Measurements from ENCODE around the gene ITGA11.

Gene ITGA11

GRCh38 chr15:68379058-68379758 is 52.8 kb downstream of the ITGA11 start:
- Mint-ChIP-seq H3K27me3 (peaks cover 0 to 4% of the 10 kb centered on the region in 2 donors), H3K27ac (no peak overlapping the region), H3K4me1 (peaks cover 8 to 13% of the 10 kb centered on the region in 2 donors), H3K4me3 (no peak overlapping the region), H3K36me3 (no peaks in the 10 kb centered on the region), H3K9me3 (no peaks in the 10 kb centered on the region)
- DNase-seq (no peak), ATAC-seq (replicated peaks) (no peak)

- H3K4me1 Mint-ChIP-seq: peaks cover 8 to 13% of the 10 kb centered on the region in 2 donors
- no peak overlapping the region for H3K27ac Mint-ChIP-seq
- no peak for DNase-seq
- no peaks in the 10 kb centered on the region for H3K36me3 Mint-ChIP-seq
- no peak overlapping the region for H3K4me3 Mint-ChIP-seq
- no peak for ATAC-seq (replicated peaks)
- peaks cover 0 to 2% of the 10 kb centered on the region in 2 donors for H3K27me3 Mint-ChIP-seq
- peaks cover 0 to under 1% of the 10 kb centered on the region in 2 donors for H3K9me3 Mint-ChIP-seq
Observed at GRCh38 chr15:68378595-68378994, 53.4 kb downstream of the ITGA11 start.

DNA sequence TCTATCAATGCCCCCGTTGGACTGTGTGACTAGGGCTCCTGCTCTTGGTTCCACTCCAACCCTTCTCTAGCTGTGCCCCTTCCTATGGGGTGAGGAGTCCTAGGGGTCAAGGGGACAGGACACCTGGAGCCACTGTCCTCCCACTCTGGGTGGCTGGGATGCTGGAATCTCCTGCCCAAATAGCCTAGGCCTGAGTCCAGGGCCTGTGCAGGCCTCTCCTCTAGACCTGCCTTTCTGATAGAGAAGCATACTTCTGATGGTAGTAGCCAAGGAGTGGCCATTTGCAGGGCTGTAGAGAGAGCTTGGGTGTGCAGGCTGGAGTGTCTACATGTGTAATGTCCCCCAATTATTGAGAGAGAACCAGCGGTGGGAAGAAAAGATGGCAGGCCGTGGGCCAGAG is 54.2 kb downstream of the ITGA11 start:
- Mint-ChIP-seq H3K36me3 (no peaks in the 10 kb centered on the region), H3K27ac (no peak overlapping the region), H3K9me3 (peaks cover 0 to 2% of the 10 kb centered on the region in 2 donors), H3K4me3 (no peak overlapping the region), H3K27me3 (no peaks in the 10 kb centered on the region), H3K4me1 (peaks cover 8 to 13% of the 10 kb centered on the region in 2 donors)
- DNase-seq: no peak
- no peak for ATAC-seq (replicated peaks)

DNA sequence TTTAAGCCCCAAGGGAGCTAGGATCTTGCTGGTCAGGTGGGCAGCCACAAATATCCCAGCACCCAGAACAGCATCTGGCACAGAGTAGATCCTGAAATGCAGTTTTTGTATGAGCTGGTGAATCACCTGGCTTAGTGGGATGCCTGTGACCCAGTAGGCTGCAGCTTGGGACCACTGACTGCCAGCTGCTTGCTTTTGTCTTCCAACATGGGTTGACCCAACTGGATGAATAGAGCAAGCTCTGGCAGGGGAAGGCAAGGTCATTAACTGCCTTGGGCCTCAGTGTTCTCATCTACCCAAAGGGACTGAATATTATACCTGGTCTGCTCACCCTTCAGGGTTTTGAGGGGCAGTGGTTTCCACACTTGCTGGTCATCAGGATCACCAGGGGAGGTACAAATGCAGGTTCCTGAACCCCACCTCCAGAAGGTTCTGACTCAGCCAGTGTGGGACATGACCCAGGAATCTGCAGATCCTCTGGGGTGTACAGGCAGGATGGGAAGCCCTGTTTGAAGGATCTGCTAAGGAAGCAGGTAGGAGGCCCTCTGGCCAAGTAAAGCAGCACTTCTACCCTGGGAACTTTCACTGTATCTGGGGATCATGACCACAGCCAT is 55.4 kb downstream of the ITGA11 start:
- ATAC-seq (replicated peaks): no peak
- Mint-ChIP-seq H3K9me3 (peaks cover 0 to 2% of the 10 kb centered on the region in 2 donors), H3K4me3 (no peak overlapping the region), H3K36me3 (no peaks in the 10 kb centered on the region), H3K27ac (no peak overlapping the region), H3K27me3 (no peaks in the 10 kb centered on the region), H3K4me1 (peaks cover 8 to 13% of the 10 kb centered on the region in 2 donors)
- DNase-seq: no peak

DNA sequence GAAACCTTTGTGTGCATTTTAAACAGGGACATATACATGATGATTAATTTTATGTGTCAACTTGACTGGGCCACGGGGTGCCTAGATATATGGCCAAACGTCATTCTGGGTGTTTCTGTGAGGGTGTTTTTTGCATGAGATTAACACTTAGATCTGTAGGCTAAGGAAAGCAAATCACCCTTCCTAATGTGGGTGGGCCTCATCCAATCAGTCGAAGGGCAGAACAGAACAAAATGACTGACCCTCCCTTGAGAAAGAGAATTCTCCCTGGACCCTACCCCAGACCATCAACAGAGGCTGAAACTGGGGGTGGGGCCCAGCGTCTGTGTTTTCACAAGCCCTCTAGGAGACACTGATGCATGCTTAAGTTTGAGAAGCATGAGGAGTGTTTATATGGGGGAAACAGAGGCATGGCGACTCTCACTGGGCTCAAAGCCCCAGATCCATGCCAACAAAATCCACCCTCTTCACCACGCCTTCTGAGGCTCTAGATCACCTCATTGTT is 56.2 kb downstream of the ITGA11 start:
- Mint-ChIP-seq H3K36me3 (no peaks in the 10 kb centered on the region), H3K4me3 (no peak overlapping the region), H3K4me1 (peaks cover 7 to 13% of the 10 kb centered on the region in 2 donors), H3K27ac (no peak overlapping the region), H3K27me3 (no peaks in the 10 kb centered on the region), H3K9me3 (peaks cover 0 to 2% of the 10 kb centered on the region in 2 donors)
- ATAC-seq (replicated peaks): no peak
- DNase-seq: no peak

DNA sequence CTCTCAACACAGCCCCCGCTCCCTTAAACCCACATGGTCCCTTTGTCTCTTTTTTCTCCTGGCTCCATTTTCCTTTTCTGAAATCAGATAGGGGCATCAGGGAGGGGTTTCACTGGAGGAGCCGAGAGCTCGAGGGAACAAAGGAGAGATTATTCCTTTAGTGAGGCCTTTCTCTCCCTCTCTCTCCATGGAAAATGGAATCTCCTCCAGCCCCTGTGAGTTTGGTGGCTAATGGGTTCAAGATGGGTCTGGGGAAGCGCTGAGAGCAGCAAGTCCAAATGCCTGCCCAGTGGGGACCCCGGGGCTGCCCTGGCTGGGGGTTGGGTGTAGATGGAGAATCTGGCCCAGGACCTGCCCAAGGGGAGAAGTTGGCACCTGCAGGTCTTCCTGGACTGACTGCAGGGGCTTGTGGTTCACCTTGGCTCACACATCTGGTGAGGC is 56.8 kb downstream of the ITGA11 start:
- Mint-ChIP-seq H3K27me3 (no peaks in the 10 kb centered on the region), H3K36me3 (no peaks in the 10 kb centered on the region), H3K27ac (no peak overlapping the region), H3K9me3 (peaks cover 0 to 2% of the 10 kb centered on the region in 2 donors), H3K4me1 (peaks cover 6 to 13% of the 10 kb centered on the region in 2 donors), H3K4me3 (no peak overlapping the region)
- no peak for DNase-seq
- no peak for ATAC-seq (replicated peaks)

- peaks cover 3 to 4% of the 10 kb centered on the region in 2 donors for H3K4me1 Mint-ChIP-seq
- H3K27me3 Mint-ChIP-seq: peaks cover 0 to 3% of the 10 kb centered on the region in 2 donors
- H3K36me3 Mint-ChIP-seq: no peaks in the 10 kb centered on the region
- H3K27ac Mint-ChIP-seq: no peak overlapping the region
- no peak overlapping the region for H3K4me3 Mint-ChIP-seq
- ATAC-seq (replicated peaks) (no peak), DNase-seq (no peak)
- peaks cover 0 to 2% of the 10 kb centered on the region in 2 donors for H3K9me3 Mint-ChIP-seq
Observed at GRCh38 chr15:68374168-68374745, 57.7 kb downstream of the ITGA11 start.

DNA sequence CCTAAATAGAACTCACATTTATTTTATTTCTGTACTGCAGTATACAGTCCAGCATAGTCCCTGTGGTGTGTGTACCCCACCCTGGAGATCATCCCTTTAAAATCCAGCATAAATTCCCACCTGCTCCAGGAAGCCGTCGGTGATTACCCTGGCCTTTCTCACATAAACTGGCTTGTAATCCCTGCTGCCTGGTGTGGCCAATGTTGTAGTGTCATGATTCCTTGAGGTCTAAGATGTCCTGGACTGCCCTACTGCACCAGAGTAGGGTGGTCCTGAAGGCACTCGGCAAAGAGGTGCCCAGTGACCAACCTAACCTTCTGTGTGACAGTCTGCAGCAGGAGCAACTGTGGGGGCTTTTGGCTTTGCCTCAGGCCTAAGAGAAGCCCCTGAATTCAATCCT is 58.9 kb downstream of the ITGA11 start:
- Mint-ChIP-seq H3K36me3 (no peaks in the 10 kb centered on the region), H3K9me3 (peaks cover 0 to 2% of the 10 kb centered on the region in 2 donors), H3K4me1 (no peaks in the 10 kb centered on the region), H3K27ac (no peak overlapping the region), H3K4me3 (no peak overlapping the region), H3K27me3 (peaks cover 0 to 7% of the 10 kb centered on the region in 2 donors)
- ATAC-seq (replicated peaks) (no peak), DNase-seq (no peak)

DNA sequence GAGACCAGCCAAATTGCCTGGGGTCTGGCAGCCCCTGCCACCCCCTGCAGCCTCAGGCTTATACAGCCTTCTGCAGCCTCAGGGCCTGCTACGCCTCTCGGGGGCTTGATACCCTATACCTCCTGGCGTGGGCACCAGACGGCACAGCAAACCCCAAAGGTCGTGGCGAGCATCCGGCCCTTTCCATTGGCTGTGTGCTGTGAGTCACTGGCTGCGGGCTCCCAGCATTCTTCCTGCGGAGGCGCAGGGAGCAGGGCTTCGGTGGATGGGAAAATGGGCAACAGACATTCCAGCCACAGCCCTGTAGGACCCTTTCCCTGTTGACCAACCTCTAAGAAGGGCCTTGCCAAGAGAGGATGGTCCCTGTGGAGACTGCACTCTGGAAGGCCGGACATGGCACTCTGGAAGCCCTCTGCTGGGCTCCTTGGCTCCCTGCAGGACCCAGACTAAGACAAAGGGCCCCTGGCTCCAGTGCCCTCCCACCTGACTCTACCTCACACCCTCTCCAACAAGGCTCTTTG is 59.6 kb downstream of the ITGA11 start:
- ATAC-seq (replicated peaks) (peak in 1 of 2 donors; percentile 53), DNase-seq (no peak)
- H3K27ac Mint-ChIP-seq: no peak overlapping the region
- H3K9me3 Mint-ChIP-seq: peaks cover 0 to 2% of the 10 kb centered on the region in 2 donors
- H3K4me3 Mint-ChIP-seq: no peak overlapping the region
- peaks cover 2% of the 10 kb centered on the region in 2 donors for H3K4me1 Mint-ChIP-seq
- H3K36me3 Mint-ChIP-seq: no peaks in the 10 kb centered on the region
- peaks cover 3 to 10% of the 10 kb centered on the region in 2 donors for H3K27me3 Mint-ChIP-seq

DNA sequence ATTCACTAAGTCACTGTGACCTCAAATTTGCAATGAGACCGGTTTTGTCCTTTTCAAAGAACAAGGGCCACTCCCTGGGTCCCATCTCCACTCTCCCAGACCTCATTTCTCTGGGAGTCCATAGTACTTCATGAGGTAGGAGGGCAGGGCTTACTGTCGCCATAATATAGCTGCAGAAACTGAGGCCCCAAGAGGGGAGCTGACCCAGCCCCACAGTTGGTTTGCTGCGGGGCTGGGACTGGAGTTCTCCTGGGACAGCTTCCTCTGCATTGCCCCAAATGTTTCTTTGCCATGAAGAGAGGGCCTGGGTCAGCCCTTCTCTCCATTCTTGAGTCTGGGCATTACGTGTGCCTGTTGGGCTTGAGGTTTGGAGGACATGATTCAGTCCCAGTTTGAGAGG is 60.1 kb downstream of the ITGA11 start:
- Mint-ChIP-seq H3K27me3 (peaks cover 8 to 14% of the 10 kb centered on the region in 2 donors), H3K27ac (no peak overlapping the region), H3K9me3 (peaks cover 0 to 2% of the 10 kb centered on the region in 2 donors), H3K4me1 (peaks cover 5 to 7% of the 10 kb centered on the region in 2 donors), H3K36me3 (no peaks in the 10 kb centered on the region), H3K4me3 (no peak overlapping the region)
- DNase-seq (no peak), ATAC-seq (replicated peaks) (no peak)

- H3K27ac Mint-ChIP-seq: no peak overlapping the region
- ATAC-seq (replicated peaks) (no peak), DNase-seq (no peak)
- peaks cover 8 to 14% of the 10 kb centered on the region in 2 donors for H3K27me3 Mint-ChIP-seq
- H3K4me1 Mint-ChIP-seq: peaks cover 8 to 13% of the 10 kb centered on the region in 2 donors
- no peak overlapping the region for H3K4me3 Mint-ChIP-seq
- H3K9me3 Mint-ChIP-seq: peaks cover 0 to 2% of the 10 kb centered on the region in 2 donors
- H3K36me3 Mint-ChIP-seq: no peaks in the 10 kb centered on the region
Observed at GRCh38 chr15:68371160-68371559, 60.8 kb downstream of the ITGA11 start.

GRCh38 chr15:68370768-68371151 is 61.2 kb downstream of the ITGA11 start:
- ATAC-seq (replicated peaks): no peak

DNA sequence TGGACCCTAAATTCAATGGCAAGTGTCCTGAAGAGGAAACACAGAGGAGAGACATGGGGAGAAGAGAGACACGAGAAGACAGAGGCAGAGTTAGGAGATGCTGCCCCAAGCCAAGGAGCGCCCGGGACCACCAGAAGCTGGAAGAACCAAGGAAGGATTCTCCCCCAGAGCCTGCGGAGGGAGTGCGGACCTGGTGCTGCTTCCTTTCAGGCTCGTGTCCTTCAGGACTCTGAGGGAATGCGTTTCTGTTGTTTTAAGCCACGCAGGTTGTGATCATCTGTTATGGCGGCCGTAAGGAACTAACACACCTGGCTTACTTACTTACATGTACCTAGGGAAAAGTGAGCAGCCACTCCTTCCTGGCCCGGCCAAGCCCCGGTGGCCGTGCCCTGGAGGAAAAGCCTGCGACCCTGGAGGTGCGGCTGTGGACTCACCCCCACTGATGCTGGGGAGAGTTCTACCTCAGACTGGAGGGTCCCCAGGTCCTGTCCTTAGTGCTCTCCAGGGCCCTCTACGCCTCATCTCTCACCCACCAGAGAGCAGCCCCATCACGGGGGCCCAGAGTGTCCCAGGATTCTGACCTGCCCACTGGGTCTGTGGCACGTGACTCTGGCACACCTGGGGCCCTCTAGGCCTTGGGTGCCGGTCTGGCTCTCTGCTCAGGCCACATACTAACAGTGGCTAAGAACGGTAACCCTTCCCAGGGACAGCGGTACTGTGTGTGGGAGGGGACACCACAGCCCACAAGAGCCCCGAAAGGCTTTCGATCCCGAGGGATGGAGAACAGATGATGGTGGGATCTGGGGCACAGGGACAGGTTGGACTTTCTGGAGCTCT is 61.8 kb downstream of the ITGA11 start:
- Mint-ChIP-seq H3K9me3 (peaks cover 0 to 2% of the 10 kb centered on the region in 2 donors), H3K4me1 (peaks cover 10 to 23% of the 10 kb centered on the region in 2 donors), H3K36me3 (no peaks in the 10 kb centered on the region), H3K27me3 (peaks cover 8 to 15% of the 10 kb centered on the region in 2 donors), H3K27ac (peak overlapping the region; percentile 4), H3K4me3 (no peak overlapping the region)
- ATAC-seq (replicated peaks) (no peak), DNase-seq (no peak)

More at GRCh38 chr15:68370768-68371151, 61.2 kb downstream of the ITGA11 start:
- H3K9me3 Mint-ChIP-seq: peaks cover 0 to 2% of the 10 kb centered on the region in 2 donors
- H3K27ac Mint-ChIP-seq: no peak overlapping the region
- H3K27me3 Mint-ChIP-seq: peaks cover 8 to 14% of the 10 kb centered on the region in 2 donors
- H3K4me1 Mint-ChIP-seq: peaks cover 8 to 16% of the 10 kb centered on the region in 2 donors
- H3K4me3 Mint-ChIP-seq: no peak overlapping the region
- no peaks in the 10 kb centered on the region for H3K36me3 Mint-ChIP-seq
- no peak for DNase-seq
